Body of pancreas (tissue), 4 donors: ENCODE results near the gene LRRC37B. TPM values are rescaled to one million over a fixed set of nuclear protein-coding genes. Genes with fewer than 3 reads are reported as not detected.
"Not testable (repeated sequence)": the region's sequence is repeated elsewhere in the genome, so short reads cannot be mapped to it uniquely, and the experiment has no call there.

ENCODE experiments used
- ATAC-seq: fragments of 150-250 bp; one replicate; pipeline ENCODE4 v1.9.1; 2016
- DNase-seq, 4 donors: peaks; one replicate each; pipeline ENCODE4 v3.0.0-alpha.2; 2019
- H3K27ac ChIP-seq, 4 donors: fragments of 200-600 bp; sonication (generic); 1 replicate in 3 of 4; 2 replicates in 1 of 4; pipeline versions ENCODE4 v1.5.1 to v1.6.1; 2016 to 2019; ENCODE audit warnings: mild to moderate bottlenecking in 1 of 4, mixed read lengths in 1 of 4, moderate library complexity in 1 of 4
- H3K27me3 ChIP-seq, 2 donors: fragments of 200-600 bp; sonication (generic); one replicate each; pipeline ENCODE4 v1.6.0; 2016; ENCODE audit warnings: mild to moderate bottlenecking in 1 of 2
- H3K36me3 ChIP-seq, 2 donors: fragments of 200-600 bp; sonication (generic); replicated peaks in 1 of 2; 2 replicates each; pipeline ENCODE4 v1.5.1; 2016; ENCODE audit warnings: low read depth in 2 of 2; ENCODE audit not compliant: insufficient read depth in 1 of 2
- H3K4me1 ChIP-seq: fragments of 200-600 bp; sonication (generic); one replicate; pipeline ENCODE4 v1.6.0; 2016
- H3K4me3 ChIP-seq, 2 donors: fragments of 200-600 bp; sonication (generic); 1 replicate in 1 of 2; 2 replicates in 1 of 2; pipeline ENCODE4 v1.5.1; 2016 to 2019
- H3K9me3 ChIP-seq, 3 donors: fragments of 200-600 bp; sonication (generic); 1 replicate in 2 of 3; 2 replicates in 1 of 3; pipeline ENCODE4 v1.5.1; 2016
- POLR2A ChIP-seq, 3 donors: fragments of 450-650 bp; IDR thresholded peaks; one replicate each; pipeline ENCODE4 v1.6.1; 2016; ENCODE audit warnings: antibody characterized with exemption in 3 of 3, mild to moderate bottlenecking in 2 of 3
- WGBS, 2 donors: methylation state at CpG; one replicate each; pipeline ENCODE4 v1.1.5; 2017; 5-methylcytosine and 5-hydroxymethylcytosine counted together
- intact Hi-C: fragments of 100-400 bp; cut with DNase I; formaldehyde crosslinking; loops from one replicate; pipeline ENCODE4 v1.15.1; 2023
- total RNA-seq, 2 donors: library from RNA; depleted of rRNA; stranded (reverse); fragments of >200 nt; gene quantifications; one replicate each; pipeline ENCODE4 v1.1.0, GENCODE V29; 2016
- TF ChIP-seq, protein P1 (sequence below), 7 experiments: fragments of 450-650 bp in 4 of 7; fragments of 200-600 bp in 3 of 7; sonication (generic) in 3 of 7; IDR thresholded peaks; one replicate each; pipeline ENCODE4 v1.5.1; 2016 to 2019; ENCODE audit warnings: antibody characterized with exemption in 7 of 7

LRRC37B gene
- total RNA-seq, 2 donors from 2014 or later = 11.4 to 23.4 TPM

DNA sequence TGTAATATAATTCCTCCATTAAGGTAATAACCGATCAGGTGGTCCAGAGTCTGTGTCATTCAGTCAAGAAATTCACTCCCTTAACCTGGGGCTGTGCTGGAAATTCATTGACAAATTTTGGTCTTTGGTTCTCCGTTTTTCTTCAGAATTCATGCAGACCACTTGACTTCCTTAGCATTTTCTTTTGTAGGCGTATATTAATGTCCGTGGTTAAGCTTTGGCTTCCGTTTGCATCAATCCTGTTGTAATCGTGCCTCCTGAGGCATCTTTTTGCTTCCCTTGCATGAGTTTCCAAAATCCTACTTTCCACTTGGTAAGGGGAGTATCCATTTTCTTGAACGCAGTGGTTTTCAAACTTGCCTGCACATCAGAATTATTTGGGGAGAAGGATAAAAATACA is 9.0 kb downstream of the LRRC37B start:
- no peak for DNase-seq
- H3K36me3 ChIP-seq = no peaks in the 10 kb centered on the region
- 81 to 92% methylated on average over 7 of the region's 7 CpGs for WGBS, 2 donors
- ATAC-seq = no peak
- intact Hi-C loops = no loop called here
- no peak for TF ChIP-seq POLR2A (IDR thresholded peaks at IDR 0.05)
- TF ChIP-seq, protein P1, sequence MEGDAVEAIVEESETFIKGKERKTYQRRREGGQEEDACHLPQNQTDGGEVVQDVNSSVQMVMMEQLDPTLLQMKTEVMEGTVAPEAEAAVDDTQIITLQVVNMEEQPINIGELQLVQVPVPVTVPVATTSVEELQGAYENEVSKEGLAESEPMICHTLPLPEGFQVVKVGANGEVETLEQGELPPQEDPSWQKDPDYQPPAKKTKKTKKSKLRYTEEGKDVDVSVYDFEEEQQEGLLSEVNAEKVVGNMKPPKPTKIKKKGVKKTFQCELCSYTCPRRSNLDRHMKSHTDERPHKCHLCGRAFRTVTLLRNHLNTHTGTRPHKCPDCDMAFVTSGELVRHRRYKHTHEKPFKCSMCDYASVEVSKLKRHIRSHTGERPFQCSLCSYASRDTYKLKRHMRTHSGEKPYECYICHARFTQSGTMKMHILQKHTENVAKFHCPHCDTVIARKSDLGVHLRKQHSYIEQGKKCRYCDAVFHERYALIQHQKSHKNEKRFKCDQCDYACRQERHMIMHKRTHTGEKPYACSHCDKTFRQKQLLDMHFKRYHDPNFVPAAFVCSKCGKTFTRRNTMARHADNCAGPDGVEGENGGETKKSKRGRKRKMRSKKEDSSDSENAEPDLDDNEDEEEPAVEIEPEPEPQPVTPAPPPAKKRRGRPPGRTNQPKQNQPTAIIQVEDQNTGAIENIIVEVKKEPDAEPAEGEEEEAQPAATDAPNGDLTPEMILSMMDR (IDR thresholded peaks at IDR 0.05) = no peak
- no peaks in the 10 kb centered on the region for H3K9me3 ChIP-seq
- H3K27me3 ChIP-seq = no peaks in the 10 kb centered on the region
- H3K4me3 ChIP-seq = no peak overlapping the region
- H3K4me1 ChIP-seq = no peaks in the 10 kb centered on the region
- no peak overlapping the region for H3K27ac ChIP-seq

GRCh38 chr17:32019228-32019627 is 12.0 kb downstream of the LRRC37B start:
- ATAC-seq = no peak
- no peaks in the 10 kb centered on the region for H3K4me1 ChIP-seq
- intact Hi-C loops = no loop called here
- TF ChIP-seq POLR2A (IDR thresholded peaks at IDR 0.05) = no peak
- TF ChIP-seq, protein P1 (IDR thresholded peaks at IDR 0.05) = no peak
- no peak overlapping the region for H3K27ac ChIP-seq
- no peaks in the 10 kb centered on the region for H3K9me3 ChIP-seq
- 85 to 89% methylated on average over 1 of the region's 1 CpG for WGBS, 2 donors
- H3K36me3 ChIP-seq = no peaks in the 10 kb centered on the region
- no peaks in the 10 kb centered on the region for H3K27me3 ChIP-seq
- no peak for DNase-seq
- no peak overlapping the region for H3K4me3 ChIP-seq

- DNase-seq (no peak), ATAC-seq (no peak)
- 89 to 93% methylated on average over 10 to 16 of the region's 16 CpGs for WGBS, 2 donors
- Histone ChIP-seq H3K36me3 (no peaks in the 10 kb centered on the region), H3K4me3 (no peak overlapping the region), H3K9me3 (no peaks in the 10 kb centered on the region), H3K27ac (no peak overlapping the region), H3K27me3 (no peaks in the 10 kb centered on the region), H3K4me1 (no peaks in the 10 kb centered on the region)
- intact Hi-C loops = no loop called here
- no peak for TF ChIP-seq POLR2A (IDR thresholded peaks at IDR 0.05)
- TF ChIP-seq, protein P1 (IDR thresholded peaks at IDR 0.05) = no peak
Observed at GRCh38 chr17:32020943-32021614, 13.9 kb downstream of the LRRC37B start.

DNA sequence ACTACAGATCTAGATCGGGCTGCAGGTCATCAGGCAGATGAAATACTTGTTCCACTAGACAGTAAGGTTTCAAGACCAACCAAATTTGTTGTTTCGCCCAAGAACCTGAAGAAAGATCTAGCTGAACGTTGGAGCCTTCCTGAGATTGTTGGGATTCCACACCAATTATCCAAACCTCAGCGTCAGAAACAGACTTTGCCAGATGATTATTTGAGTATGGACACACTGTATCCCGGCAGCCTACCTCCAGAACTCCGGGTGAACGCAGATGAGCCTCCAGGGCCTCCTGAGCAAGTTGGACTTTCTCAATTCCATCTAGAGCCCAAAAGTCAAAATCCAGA is 14.4 kb downstream of the LRRC37B start:
- 84 to 89% methylated on average over 7 of the region's 7 CpGs for WGBS, 2 donors

GRCh38 chr17:32022554-32022953 is 15.4 kb downstream of the LRRC37B start:
- ATAC-seq, H3K36me3 ChIP-seq, H3K27me3 ChIP-seq, intact Hi-C loops, H3K4me3 ChIP-seq, H3K9me3 ChIP-seq, H3K27ac ChIP-seq, H3K4me1 ChIP-seq, DNase-seq: not testable (repeated sequence)
- WGBS, 2 donors = 97 to 100% methylated on average over 2 to 3 of the region's 5 CpGs

More for the DNA sequence above, 14.4 kb downstream of the LRRC37B start:
- TF ChIP-seq, protein P1 (IDR thresholded peaks at IDR 0.05) = no peak
- no peak for TF ChIP-seq POLR2A (IDR thresholded peaks at IDR 0.05)
- intact Hi-C loops = no loop called here
- Histone ChIP-seq H3K36me3 (no peaks in the 10 kb centered on the region), H3K4me1 (no peaks in the 10 kb centered on the region), H3K4me3 (no peak overlapping the region), H3K27me3 (no peaks in the 10 kb centered on the region), H3K27ac (no peak overlapping the region), H3K9me3 (no peaks in the 10 kb centered on the region)
- ATAC-seq = no peak
- no peak for DNase-seq

GRCh38 chr17:32027271-32027670 is 20.1 kb downstream of the LRRC37B start:
- WGBS, 2 donors = 88 to 92% methylated on average over 4 of the region's 4 CpGs

More at GRCh38 chr17:32027271-32027670, 20.1 kb downstream of the LRRC37B start:
- H3K4me1 ChIP-seq, intact Hi-C loops, H3K27ac ChIP-seq, ATAC-seq, H3K27me3 ChIP-seq, H3K9me3 ChIP-seq, DNase-seq, H3K36me3 ChIP-seq, H3K4me3 ChIP-seq: not testable (repeated sequence)
